ENCODE measurements around the gene RPLP2.

Gene RPLP2

DNA sequence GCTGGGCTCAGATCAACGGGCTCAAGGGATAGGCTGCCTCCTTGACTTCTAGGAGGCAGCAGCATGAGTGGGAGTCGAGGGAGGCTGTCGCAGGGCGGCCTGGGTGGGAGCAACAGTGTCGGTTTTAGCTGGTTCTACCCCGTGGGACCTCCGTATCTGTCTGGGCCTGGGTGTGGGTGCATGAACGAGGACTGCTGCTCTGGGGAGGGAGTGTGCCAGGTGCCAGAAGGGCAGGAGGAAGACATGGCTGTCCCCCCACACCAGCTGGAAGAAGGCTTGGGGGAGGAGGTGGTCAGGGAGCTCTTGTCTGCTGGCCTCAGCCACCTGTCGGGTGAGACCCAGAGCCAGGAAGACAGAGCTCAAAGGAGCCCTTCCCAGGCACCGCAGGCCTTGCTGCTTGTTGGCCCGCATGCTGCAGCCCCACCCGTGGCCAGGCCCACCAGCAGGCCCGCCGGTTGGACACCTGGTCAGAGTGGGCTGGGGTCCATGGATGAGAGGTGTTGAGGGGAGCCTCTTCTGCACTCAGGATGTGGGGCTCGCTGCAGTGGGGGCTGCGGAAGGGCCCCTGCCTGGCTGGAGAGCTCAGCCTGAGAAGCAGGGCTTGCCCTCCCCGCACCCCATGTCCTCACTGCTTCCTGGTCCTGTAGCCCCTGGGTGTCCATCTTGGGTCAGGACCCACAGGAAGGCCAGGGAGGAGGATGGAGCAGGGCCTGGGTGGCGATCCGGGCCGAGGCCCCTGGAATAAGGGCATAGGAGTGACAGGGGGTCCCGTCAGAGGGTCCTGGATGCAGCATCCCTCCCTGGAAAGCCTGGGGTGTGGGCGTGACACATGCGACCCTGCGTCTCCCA is 23.3 kb upstream of the RPLP2 start:
- TF ChIP-seq POLR2A (IDR thresholded peaks at IDR 0.05; ENCODE audit: low read depth, low read length) (no peak), POLR2AphosphoS5 (IDR thresholded peaks at IDR 0.05; ENCODE audit: low read depth, low read length) (no peak), TAF1 (IDR thresholded peaks at IDR 0.05; ENCODE audit: borderline replicate concordance, low read depth, low read length) (no peak)
- DNase-seq (ENCODE audit: insufficient read length) (no peak), FAIRE-seq (no peak)

GRCh38 chr11:787084-787675 is 22.6 kb upstream of the RPLP2 start:
- DNase-seq (ENCODE audit: insufficient read length) (no peak), FAIRE-seq (no peak)
- TF ChIP-seq POLR2AphosphoS5 (IDR thresholded peaks at IDR 0.05; ENCODE audit: low read depth, low read length), result no peak

- TF ChIP-seq POLR2AphosphoS5 (IDR thresholded peaks at IDR 0.05; ENCODE audit: low read depth, low read length), result no peak
- no peak for TF ChIP-seq POLR2A (IDR thresholded peaks at IDR 0.05; ENCODE audit: low read depth, low read length)
- no peak for TF ChIP-seq TAF1 (IDR thresholded peaks at IDR 0.05; ENCODE audit: borderline replicate concordance, low read depth, low read length)
- no peak for FAIRE-seq
- no peak for DNase-seq (ENCODE audit: insufficient read length)
Measured at GRCh38 chr11:788009-788640, 21.6 kb upstream of the RPLP2 start.

DNA sequence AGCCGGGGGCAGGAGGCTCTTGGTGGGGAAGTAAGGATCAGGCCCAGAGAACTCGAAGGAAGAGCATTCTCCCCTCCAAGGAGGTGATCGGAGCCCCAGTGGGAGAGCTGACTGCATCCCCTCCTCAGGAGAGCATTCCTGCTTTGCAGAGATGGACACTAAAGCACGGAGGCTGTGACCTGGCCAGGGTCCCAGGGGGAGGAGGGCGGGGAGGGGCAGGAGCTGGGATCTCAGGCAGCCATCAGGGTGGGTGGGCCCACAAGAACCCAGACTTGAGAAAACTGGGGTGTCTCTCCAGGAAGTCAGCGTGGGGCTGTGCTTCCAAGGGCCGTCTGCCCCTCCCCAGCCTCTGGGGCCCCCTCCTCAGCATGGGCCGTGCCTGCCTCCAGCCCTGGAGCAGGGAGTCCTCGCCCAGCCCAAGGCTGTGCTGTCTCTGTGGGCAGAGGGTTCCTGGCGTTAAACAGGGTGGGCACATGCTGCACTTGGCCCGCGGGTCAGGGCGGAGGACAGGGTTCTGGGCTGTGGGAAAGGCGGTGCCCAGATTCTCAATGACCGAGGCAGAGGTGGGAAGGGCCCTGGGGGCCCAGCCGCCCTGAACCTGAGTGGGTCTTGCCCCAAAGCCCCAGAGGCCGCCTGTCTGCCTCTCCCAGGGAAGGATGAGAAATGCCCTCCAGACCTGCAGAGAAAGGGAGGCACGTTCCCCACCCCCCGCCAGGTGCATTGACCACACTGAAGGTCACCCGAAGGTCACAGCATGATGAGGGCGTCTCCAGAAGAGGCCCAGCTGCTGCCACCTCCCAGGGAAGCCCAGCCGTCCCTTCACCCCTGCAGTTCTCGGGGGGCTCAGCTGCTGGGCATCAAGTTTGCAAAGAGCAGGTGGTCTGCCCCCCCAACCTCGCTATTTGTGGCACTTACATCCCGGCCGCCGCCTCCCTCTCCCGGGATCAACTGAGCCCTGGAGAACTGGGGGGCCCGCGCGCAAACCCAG is 20.5 kb upstream of the RPLP2 start:
- DNase-seq (ENCODE audit: insufficient read length) (no peak), FAIRE-seq (peak; percentile 50)
- TF ChIP-seq POLR2AphosphoS5 (IDR thresholded peaks at IDR 0.05; ENCODE audit: low read depth, low read length) (no peak), POLR2A (IDR thresholded peaks at IDR 0.05; ENCODE audit: low read depth, low read length) (0 out of 2 replicates have a peak, but pooled peaks have one; percentile 11), TAF1 (IDR thresholded peaks at IDR 0.05; ENCODE audit: borderline replicate concordance, low read depth, low read length) (no peak)

- TF ChIP-seq POLR2A (IDR thresholded peaks at IDR 0.05; ENCODE audit: low read depth, low read length) (no peak), POLR2AphosphoS5 (IDR thresholded peaks at IDR 0.05; ENCODE audit: low read depth, low read length) (no peak), TAF1 (IDR thresholded peaks at IDR 0.05; ENCODE audit: borderline replicate concordance, low read depth, low read length) (no peak)
- FAIRE-seq, result peak; percentile 95
- peak; percentile 82 for DNase-seq (ENCODE audit: insufficient read length)
Measured at GRCh38 chr11:789943-790342, 19.8 kb upstream of the RPLP2 start, which contains the start of gene CEND1. TSS of gene CEND1 (minus strand) at chr11:790090. CDS start at chr11:788576, 1,514 bp downstream.

DNA sequence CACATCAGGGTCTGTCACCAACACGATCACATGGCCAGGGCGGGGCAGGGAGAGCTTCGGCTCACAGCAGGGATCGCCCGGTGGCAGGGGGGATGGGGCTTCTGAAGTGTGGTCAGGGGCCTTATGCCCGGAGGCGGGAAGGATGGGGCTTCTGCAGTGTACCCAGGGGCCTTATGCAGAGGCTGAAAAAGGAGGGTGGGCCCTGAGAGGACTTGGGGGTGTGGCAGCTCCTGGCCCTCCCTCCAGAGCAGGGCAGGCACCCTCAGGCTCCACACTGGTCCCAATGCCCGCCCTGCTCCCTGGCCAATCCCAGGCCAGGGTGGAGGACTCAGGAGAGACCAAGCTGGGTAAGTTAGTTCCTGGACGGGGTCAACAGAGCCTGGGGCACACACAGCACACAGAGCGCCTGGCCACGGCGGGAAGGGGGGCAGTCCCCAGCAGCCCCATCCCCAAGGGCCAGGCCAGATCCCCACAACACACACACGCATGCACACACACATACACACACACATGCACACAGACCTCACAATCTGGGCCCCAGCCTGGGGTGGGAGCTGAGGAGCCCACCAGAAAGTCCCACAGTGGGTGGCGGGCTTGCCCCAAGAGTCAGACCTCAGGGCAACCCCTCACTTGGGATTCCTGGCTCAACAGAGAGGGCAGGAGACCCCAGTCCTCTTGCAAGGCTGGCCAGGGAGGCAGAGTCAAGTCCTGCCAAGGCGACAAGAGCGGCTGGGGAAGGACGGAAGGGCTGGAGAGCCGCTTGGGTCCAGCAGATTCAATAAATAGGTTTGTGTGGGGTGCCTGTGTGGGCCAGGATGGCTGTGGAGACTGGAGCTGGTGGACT is 18.8 kb upstream of the RPLP2 start:
- no peak for DNase-seq (ENCODE audit: insufficient read length)
- TF ChIP-seq TAF1 (IDR thresholded peaks at IDR 0.05; ENCODE audit: borderline replicate concordance, low read depth, low read length) (no peak), POLR2AphosphoS5 (IDR thresholded peaks at IDR 0.05; ENCODE audit: low read depth, low read length) (no peak), POLR2A (IDR thresholded peaks at IDR 0.05; ENCODE audit: low read depth, low read length) (no peak)

GRCh38 chr11:791658-792534 is 17.9 kb upstream of the RPLP2 start:
- DNase-seq (ENCODE audit: insufficient read length) (no peak), FAIRE-seq (no peak)
- TF ChIP-seq POLR2A (IDR thresholded peaks at IDR 0.05; ENCODE audit: low read depth, low read length) (no peak), TAF1 (IDR thresholded peaks at IDR 0.05; ENCODE audit: borderline replicate concordance, low read depth, low read length) (no peak), POLR2AphosphoS5 (IDR thresholded peaks at IDR 0.05; ENCODE audit: low read depth, low read length) (no peak)

More for the DNA sequence above, 18.8 kb upstream of the RPLP2 start:
- FAIRE-seq, result no peak

- DNase-seq (ENCODE audit: insufficient read length) (no peak), FAIRE-seq (no peak)
- TF ChIP-seq POLR2A (IDR thresholded peaks at IDR 0.05; ENCODE audit: low read depth, low read length), result no peak
- TF ChIP-seq TAF1 (IDR thresholded peaks at IDR 0.05; ENCODE audit: borderline replicate concordance, low read depth, low read length), result no peak
- no peak for TF ChIP-seq POLR2AphosphoS5 (IDR thresholded peaks at IDR 0.05; ENCODE audit: low read depth, low read length)
Measured at GRCh38 chr11:792535-792821, 17.3 kb upstream of the RPLP2 start.

- no peak for TF ChIP-seq POLR2AphosphoS5 (IDR thresholded peaks at IDR 0.05; ENCODE audit: low read depth, low read length)
- no peak for TF ChIP-seq POLR2A (IDR thresholded peaks at IDR 0.05; ENCODE audit: low read depth, low read length)
- no peak for TF ChIP-seq TAF1 (IDR thresholded peaks at IDR 0.05; ENCODE audit: borderline replicate concordance, low read depth, low read length)
- FAIRE-seq, result no peak
- DNase-seq (ENCODE audit: insufficient read length), result no peak
Measured at GRCh38 chr11:792873-793272, 16.9 kb upstream of the RPLP2 start.

All from GM12892 (cell line).